Measurements from ENCODE around the gene CLEC16A. TPM values are rescaled to one million over a fixed set of nuclear protein-coding genes. Genes with fewer than 3 reads are reported as not detected.
"Not testable (repeated sequence)": the region's sequence is repeated elsewhere in the genome, so short reads cannot be mapped to it uniquely, and the experiment has no call there.

CLEC16A gene
- total RNA-seq, 1 donor from 2014 or later: 35.9 TPM

DNA sequence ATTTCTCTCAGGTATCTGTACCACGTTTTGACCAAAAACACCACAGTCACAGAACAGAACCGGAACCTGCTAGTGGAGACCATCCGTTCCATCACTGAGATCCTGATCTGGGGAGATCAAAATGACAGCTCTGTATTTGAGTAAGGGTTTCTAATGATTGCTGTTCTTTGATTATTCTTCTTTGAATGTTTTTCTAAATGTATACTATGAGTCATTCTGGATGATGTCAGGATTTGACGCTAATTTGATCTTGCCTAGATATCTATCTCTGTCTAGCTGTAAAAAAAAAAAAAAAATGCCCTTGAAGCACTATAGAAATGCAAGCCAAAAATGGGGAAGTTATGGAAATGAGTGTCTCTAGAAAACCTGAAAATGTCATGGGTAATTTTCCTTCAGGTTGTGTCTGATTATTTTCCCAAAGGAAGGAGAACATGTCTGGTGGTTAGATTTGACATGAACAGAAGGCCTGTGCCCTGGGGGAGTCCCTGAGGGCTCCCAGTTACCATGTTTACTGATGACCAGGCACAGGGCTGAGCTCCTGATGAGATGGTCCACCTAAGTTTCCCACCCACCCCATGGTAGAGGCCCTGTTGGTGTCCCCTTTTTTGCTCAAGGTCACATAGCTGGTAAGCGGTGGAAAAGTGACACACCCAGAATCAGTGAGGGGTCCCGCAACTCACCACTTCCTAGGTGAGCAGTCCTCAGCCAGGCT lies 13.6 kb downstream of the CLEC16A start:
- DNase-seq: no peak
- H3K36me3 Mint-ChIP-seq (ENCODE audit: low read depth): peaks cover 23% of the 10 kb centered on the region
- peak overlapping the region; percentile 60 for H3K27ac Mint-ChIP-seq
- H3K4me1 Mint-ChIP-seq: peaks cover 52% of the 10 kb centered on the region
- H3K27me3 Mint-ChIP-seq: no peaks in the 10 kb centered on the region
- intact Hi-C loops (cut with micrococcal nuclease): loop anchor here (1.0 kb wide), 1 partner anchor 7 kb away; no protein-coding TSS in a partner anchor
- H3K9me3 Mint-ChIP-seq: no peaks in the 10 kb centered on the region
- peak overlapping the region; percentile 1 for H3K4me3 Mint-ChIP-seq

DNA sequence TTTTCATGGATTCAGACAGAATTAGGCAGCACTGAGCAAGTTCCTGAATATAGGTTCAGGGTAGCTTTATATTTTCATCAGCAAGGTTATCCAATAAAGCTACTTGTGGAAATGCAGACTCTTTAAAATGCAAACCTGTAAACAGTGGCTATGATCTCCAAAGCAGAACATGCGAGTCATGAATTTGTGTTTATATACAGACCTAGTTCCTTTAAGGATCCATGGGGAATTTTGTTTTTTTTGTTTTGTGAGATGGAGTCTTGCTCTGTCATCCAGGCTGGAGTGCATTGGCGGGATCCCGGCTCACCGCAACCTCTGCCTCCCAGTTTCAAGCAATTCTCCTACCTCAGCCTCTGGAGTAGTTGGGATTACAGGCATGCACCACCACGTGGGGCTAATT lies 14.8 kb downstream of the CLEC16A start:
- H3K36me3 Mint-ChIP-seq (ENCODE audit: low read depth): peaks cover 34% of the 10 kb centered on the region
- intact Hi-C loops (cut with micrococcal nuclease): no loop called here

DNA sequence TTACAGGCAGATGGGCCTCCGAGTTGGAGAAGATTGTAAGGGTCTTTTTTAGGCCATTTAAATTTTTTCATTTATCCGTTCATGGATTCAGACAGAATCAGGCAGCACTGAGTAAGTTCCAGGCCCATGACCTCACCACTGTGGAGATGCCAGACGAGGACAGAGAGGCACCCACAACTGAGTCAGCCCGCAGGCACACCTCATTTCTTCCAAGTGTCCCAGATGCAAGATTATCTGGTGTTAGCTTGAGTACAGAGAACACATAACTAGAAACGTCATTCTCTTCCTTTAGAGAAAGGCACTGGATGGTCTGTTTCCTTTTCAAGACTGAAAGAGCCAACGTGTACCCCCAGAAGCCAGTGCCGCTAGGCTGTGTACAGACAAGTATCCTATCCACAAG lies 16.9 kb downstream of the CLEC16A start:
- no peak overlapping the region for H3K27ac Mint-ChIP-seq

More for the DNA sequence above, 14.8 kb downstream of the CLEC16A start:
- peaks cover 51% of the 10 kb centered on the region for H3K4me1 Mint-ChIP-seq
- H3K4me3 Mint-ChIP-seq: no peak overlapping the region
- no peak for DNase-seq
- no peaks in the 10 kb centered on the region for H3K9me3 Mint-ChIP-seq
- no peaks in the 10 kb centered on the region for H3K27me3 Mint-ChIP-seq
- no peak overlapping the region for H3K27ac Mint-ChIP-seq

DNA sequence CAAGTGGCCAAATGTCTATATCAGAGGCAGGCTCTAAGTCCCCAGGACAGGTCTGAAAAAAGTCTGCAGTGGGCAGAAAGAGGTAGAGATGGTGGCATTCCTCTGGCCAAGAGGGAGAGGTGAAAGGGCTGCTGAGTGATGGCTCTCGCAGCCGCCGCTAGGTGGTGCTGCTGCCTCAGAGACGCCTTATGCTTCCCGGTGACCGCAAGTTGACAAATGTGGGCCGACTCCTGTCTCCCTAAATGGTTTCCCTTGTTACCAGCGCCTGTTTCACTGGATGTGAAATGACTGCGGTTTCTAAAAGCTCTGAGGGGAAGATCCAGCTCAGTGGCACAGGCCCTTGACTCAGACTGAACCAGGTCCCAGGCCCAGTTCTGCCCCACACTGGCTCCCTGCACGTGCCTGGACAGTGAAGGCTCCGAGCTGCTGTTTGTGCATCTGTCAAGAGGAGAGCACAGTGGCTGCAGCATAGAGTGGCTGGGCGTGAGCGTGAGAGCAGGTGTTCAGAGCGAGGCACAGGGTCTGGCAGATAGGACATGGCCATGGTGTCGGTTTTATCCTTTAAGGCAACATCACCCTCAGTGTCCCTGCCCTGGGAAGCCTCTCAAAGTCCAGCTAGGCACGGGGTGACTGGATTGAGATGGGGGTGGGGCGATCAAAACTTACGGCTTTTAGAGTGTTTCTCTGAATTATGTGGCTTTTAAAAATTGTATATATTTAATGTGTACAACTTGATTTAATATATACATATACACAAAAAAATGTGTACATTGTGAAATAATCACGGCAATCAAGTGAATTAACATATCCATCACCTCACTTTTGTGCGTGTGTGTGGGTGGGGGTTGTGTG lies 19.9 kb downstream of the CLEC16A start:
- DNase-seq: peak; percentile 95
- Mint-ChIP-seq H3K27ac (peak overlapping the region; percentile 97), H3K4me3 (peak overlapping the region; percentile 74), H3K9me3 (no peaks in the 10 kb centered on the region), H3K27me3 (no peaks in the 10 kb centered on the region), H3K4me1 (peaks cover 53% of the 10 kb centered on the region), H3K36me3 (ENCODE audit: low read depth) (peaks cover 50% of the 10 kb centered on the region)
- intact Hi-C loops (cut with micrococcal nuclease): loop anchor here (1.0 to 10.0 kb wide), 10 partner anchors 10 to 750 kb away; partner anchors contain the start of gene LITAF

More for the DNA sequence above, 16.9 kb downstream of the CLEC16A start:
- intact Hi-C loops (cut with micrococcal nuclease): loop anchor here (10.0 kb wide), 1 partner anchor 624 kb away; the partner anchor contains the start of gene LITAF
- Mint-ChIP-seq H3K27me3 (no peaks in the 10 kb centered on the region), H3K4me3 (no peak overlapping the region), H3K36me3 (ENCODE audit: low read depth) (peaks cover 40% of the 10 kb centered on the region), H3K9me3 (no peaks in the 10 kb centered on the region), H3K4me1 (peaks cover 53% of the 10 kb centered on the region)
- DNase-seq: no peak

DNA sequence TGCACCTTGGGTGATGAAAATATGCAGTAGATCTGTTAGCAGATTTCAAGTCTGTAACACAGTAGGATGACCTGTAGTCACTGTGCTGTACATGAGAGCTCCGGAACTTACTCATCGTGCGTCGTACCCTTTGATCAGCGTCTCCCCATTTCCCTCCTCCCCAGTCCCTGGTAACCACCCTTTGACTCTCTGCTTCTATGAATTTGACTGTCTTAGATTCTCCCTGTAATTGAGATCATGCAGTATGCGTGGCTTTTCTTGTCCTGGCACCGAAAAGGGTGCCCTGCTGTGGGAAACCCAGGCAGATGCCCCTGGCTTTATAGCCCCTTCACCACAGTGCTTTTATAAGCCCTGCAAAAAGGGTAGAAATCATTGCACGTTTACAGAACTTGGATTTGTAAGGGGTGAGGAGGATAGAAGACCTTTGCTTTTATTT lies 20.5 kb downstream of the CLEC16A start:
- Mint-ChIP-seq H3K4me1 (peaks cover 53% of the 10 kb centered on the region), H3K9me3 (no peaks in the 10 kb centered on the region), H3K36me3 (ENCODE audit: low read depth) (peaks cover 51% of the 10 kb centered on the region), H3K27ac (peak overlapping the region; percentile 88), H3K4me3 (peak overlapping the region; percentile 57), H3K27me3 (no peaks in the 10 kb centered on the region)
- DNase-seq: peak; percentile 87
- intact Hi-C loops (cut with micrococcal nuclease): loop anchor here (1.0 to 10.0 kb wide), 14 partner anchors 8 to 749 kb away; partner anchors contain the start of gene LITAF

DNA sequence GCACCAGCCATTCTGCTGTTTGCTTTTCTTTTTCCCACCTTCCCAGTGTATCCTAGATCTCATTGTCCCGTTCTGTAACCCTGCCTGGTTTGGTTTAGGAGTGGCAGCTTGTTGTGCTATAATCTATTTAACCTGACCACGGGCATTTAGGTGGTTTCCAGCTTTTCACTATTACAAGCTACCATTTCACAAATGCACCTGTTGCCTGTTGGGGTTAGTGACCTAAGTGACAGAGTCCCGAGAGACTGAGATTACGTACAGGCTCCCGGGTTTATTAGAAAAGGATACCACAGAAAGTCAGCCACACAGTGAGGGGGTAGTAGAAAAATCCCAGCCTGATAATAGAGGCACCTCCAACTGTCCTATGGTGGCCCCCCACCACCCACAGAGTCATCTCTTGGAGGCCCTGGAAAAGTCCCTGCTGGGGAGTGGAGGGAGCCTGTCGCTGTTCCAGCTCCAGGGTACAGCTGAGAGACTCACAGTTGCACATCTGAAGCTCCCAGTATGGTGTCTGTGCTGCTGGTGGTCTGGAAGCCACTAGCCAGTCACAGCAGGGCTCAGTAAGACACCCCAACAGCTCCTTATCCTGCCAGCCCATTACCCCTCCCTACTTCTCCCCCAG lies 21.2 kb downstream of the CLEC16A start:
- H3K4me1 Mint-ChIP-seq: peaks cover 56% of the 10 kb centered on the region
- peaks cover 51% of the 10 kb centered on the region for H3K36me3 Mint-ChIP-seq (ENCODE audit: low read depth)
- DNase-seq: peak; percentile 71
- peak overlapping the region; percentile 57 for H3K4me3 Mint-ChIP-seq
- intact Hi-C loops (cut with micrococcal nuclease): loop anchor here (1.0 to 10.0 kb wide), 8 partner anchors 8 to 619 kb away; partner anchors contain the start of gene LITAF
- no peaks in the 10 kb centered on the region for H3K9me3 Mint-ChIP-seq
- H3K27ac Mint-ChIP-seq: peak overlapping the region; percentile 88
- no peaks in the 10 kb centered on the region for H3K27me3 Mint-ChIP-seq

DNA sequence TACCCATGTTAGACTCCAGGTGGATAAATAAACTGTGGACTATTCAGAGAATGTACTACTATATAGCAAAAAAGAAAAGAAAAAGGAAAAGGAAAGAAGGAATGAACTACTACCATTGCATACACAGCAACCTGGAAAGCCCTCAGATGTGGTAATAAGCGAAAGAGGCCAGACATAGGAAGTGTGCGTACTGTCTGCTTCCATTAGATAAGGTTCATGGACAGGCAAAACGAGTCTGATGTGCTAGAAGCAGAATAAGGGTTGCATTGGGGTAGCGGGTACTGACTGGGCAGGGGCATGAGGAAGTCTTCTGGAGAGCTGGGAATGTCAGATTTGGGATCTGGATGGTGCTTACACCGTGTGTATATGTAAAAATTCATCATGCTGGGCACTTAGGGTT lies 21.8 kb downstream of the CLEC16A start:
- H3K9me3 Mint-ChIP-seq: no peaks in the 10 kb centered on the region
- H3K27me3 Mint-ChIP-seq: no peaks in the 10 kb centered on the region
- peaks cover 56% of the 10 kb centered on the region for H3K36me3 Mint-ChIP-seq (ENCODE audit: low read depth)
- DNase-seq: no peak
- H3K4me3 Mint-ChIP-seq: peak overlapping the region; percentile 29
- intact Hi-C loops (cut with micrococcal nuclease): loop anchor here (5.0 to 10.0 kb wide), 2 partner anchors 191 to 619 kb away; partner anchors contain the start of gene LITAF
- H3K27ac Mint-ChIP-seq: peak overlapping the region; percentile 88
- H3K4me1 Mint-ChIP-seq: peaks cover 56% of the 10 kb centered on the region

DNA sequence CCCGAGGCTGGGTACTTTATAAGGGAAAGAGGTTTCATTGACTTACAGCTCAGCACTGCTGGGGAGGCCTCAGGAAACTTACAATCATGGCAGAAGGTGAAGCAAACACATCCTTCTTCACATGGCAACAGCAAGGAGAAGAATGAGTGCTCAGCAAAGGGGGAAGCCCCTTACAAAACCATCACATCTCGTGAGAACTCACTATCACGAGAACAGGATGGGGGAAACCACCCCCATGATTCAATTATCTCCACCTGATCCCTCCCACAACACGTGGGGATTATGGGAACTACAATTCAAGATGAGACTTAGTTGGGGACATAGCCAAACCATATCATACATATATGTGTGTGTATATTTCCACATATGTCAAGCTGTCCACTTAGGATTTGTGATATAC lies 22.2 kb downstream of the CLEC16A start:
- H3K4me1 Mint-ChIP-seq: peaks cover 58% of the 10 kb centered on the region
- H3K27ac Mint-ChIP-seq: peak overlapping the region; percentile 88
- peak; percentile 71 for DNase-seq
- H3K9me3 Mint-ChIP-seq, H3K27me3 Mint-ChIP-seq: not testable (repeated sequence)
- intact Hi-C loops (cut with micrococcal nuclease): loop anchor here (5.0 to 10.0 kb wide), 2 partner anchors 191 to 618 kb away; partner anchors contain the start of gene LITAF
- H3K4me3 Mint-ChIP-seq: peak overlapping the region; percentile 29
- H3K36me3 Mint-ChIP-seq (ENCODE audit: low read depth): peaks cover 59% of the 10 kb centered on the region

DNA sequence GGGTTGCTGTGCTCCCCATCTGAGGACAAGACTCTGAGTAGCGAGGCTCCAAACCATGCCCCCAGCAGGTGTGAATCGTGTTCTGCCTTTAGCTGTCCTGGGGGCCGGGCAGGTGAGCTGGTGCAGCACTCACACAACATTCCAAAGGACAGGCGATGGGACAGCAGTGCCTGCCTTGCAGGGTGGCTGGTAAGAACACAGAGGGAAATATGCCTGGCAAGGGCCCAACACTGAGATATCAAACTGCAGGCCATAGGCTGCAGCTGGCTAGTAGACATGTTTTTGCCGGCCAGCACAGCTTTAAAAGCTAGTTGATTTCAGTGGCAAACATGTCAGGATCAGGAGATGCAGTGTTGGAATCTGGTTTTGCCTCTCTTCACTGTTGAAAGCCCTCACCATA lies 23.6 kb downstream of the CLEC16A start:
- no peak for DNase-seq
- peaks cover 64% of the 10 kb centered on the region for H3K4me1 Mint-ChIP-seq
- no peak overlapping the region for H3K4me3 Mint-ChIP-seq
- H3K27me3 Mint-ChIP-seq: no peaks in the 10 kb centered on the region
- intact Hi-C loops (cut with micrococcal nuclease): loop anchor here (5.0 to 10.0 kb wide), 2 partner anchors 189 to 617 kb away; partner anchors contain the start of gene LITAF
- no peaks in the 10 kb centered on the region for H3K9me3 Mint-ChIP-seq
- no peak overlapping the region for H3K27ac Mint-ChIP-seq
- H3K36me3 Mint-ChIP-seq (ENCODE audit: low read depth): peaks cover 55% of the 10 kb centered on the region

DNA sequence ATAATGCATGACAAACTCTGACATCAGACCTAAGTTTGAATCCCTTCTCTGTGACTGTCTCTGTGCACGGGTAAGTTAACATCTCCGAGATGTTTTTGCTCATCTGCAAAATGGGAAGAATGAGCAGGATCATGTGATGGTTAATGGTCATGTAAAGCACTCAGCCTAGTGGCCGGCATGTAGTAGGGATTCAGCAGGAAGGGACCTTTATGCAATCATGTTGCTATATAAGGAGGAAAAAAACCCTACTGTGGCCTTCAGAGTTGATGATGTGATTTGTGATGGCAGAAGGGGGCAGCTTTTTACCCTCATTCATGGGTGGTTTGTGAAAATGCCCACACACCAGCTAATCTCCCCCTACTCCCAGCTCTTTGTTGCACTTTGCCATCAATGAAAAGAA lies 24.1 kb downstream of the CLEC16A start:
- no peaks in the 10 kb centered on the region for H3K27me3 Mint-ChIP-seq
- H3K36me3 Mint-ChIP-seq (ENCODE audit: low read depth): peaks cover 55% of the 10 kb centered on the region
- intact Hi-C loops (cut with micrococcal nuclease): loop anchor here (5.0 to 10.0 kb wide), 2 partner anchors 189 to 616 kb away; partner anchors contain the start of gene LITAF
- no peaks in the 10 kb centered on the region for H3K9me3 Mint-ChIP-seq
- DNase-seq: no peak
- H3K27ac Mint-ChIP-seq: no peak overlapping the region
- H3K4me3 Mint-ChIP-seq: no peak overlapping the region
- H3K4me1 Mint-ChIP-seq: peaks cover 68% of the 10 kb centered on the region

DNA sequence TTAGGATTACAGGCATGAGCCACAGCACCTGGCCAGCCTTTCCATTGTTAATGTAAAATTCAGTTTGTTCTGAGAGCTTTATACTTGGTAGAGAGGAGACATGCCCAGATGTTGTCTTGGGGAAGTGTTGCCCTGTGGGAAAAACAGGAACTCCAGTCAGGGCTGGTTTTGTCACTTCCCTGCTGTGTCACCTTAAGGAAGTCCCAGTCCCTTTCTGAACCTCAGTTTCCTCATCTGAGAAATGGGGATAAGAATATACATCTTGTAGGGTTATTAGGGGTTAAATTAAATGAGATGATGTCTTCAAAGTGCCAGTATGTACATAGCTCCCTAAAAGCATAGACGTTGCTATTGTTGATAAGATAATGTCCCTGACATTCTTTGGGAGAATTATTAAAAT lies 25.3 kb downstream of the CLEC16A start:
- Mint-ChIP-seq H3K27me3 (no peaks in the 10 kb centered on the region), H3K36me3 (ENCODE audit: low read depth) (peaks cover 53% of the 10 kb centered on the region), H3K4me1 (peaks cover 65% of the 10 kb centered on the region), H3K27ac (no peak overlapping the region), H3K9me3 (no peaks in the 10 kb centered on the region), H3K4me3 (no peak overlapping the region)
- intact Hi-C loops (cut with micrococcal nuclease): loop anchor here (5.0 to 10.0 kb wide), 2 partner anchors 188 to 615 kb away; partner anchors contain the start of gene LITAF
- no peak for DNase-seq

DNA sequence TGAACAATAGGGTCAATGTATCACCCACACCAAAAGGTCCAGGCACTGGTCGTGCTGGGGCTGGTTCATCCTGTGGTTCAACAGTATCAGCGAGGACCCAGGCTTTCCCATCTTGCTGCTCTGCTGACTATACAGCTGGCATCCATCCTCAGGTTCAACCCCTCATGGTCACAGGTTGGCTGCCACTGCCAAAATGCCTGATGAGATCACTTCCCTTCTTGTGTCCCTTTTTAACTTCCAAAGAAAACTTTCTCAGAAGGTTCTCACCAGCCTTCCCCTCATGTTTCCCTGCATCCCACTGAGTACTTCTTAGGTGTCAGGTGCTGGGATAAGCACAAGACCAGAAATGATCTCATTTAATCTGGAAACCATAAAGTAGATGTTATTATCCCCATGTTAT lies 25.7 kb downstream of the CLEC16A start:
- no peak overlapping the region for H3K27ac Mint-ChIP-seq
- peaks cover 58% of the 10 kb centered on the region for H3K36me3 Mint-ChIP-seq (ENCODE audit: low read depth)
- intact Hi-C loops (cut with micrococcal nuclease): no loop called here
- H3K4me1 Mint-ChIP-seq: peaks cover 65% of the 10 kb centered on the region
- H3K9me3 Mint-ChIP-seq: no peaks in the 10 kb centered on the region
- DNase-seq: no peak
- no peaks in the 10 kb centered on the region for H3K27me3 Mint-ChIP-seq
- no peak overlapping the region for H3K4me3 Mint-ChIP-seq

DNA sequence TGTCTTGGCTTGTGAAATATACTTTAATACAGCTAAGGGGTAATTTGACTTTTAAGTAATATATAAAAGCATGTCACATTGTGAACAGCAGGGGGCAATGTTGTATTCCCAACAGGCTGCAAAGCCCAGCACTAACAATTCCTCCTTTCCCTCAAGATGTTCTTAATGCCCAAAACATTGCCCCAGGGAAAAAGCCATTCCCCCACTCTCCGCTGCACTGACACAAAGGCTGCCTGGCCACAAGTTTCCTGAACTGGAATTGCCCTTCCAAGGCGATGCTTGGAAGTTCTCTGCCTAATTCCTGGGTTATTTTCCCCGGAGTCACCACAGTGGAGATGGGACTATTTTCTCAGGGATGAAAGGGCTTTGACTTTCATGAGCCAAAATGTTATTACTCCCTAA lies 27.2 kb downstream of the CLEC16A start:
- Mint-ChIP-seq H3K4me3 (peak overlapping the region; percentile 25), H3K27me3 (no peaks in the 10 kb centered on the region), H3K36me3 (ENCODE audit: low read depth) (peaks cover 52% of the 10 kb centered on the region), H3K4me1 (peaks cover 55% of the 10 kb centered on the region), H3K9me3 (no peaks in the 10 kb centered on the region), H3K27ac (peak overlapping the region; percentile 87)
- intact Hi-C loops (cut with micrococcal nuclease): loop anchor here (1.0 kb wide), 1 partner anchor 284 kb away; no protein-coding TSS in a partner anchor
- peak; percentile 83 for DNase-seq
